Mesodermal cell (in vitro differentiated cells): ENCODE measurements around the gene CHST2.

ENCODE experiments used
- H3K27ac ChIP-seq: 2 replicates; pipeline ENCODE4 v1.7.0; 2013; ENCODE audit warnings: mild to moderate bottlenecking, low read depth, low read length, moderate library complexity; ENCODE audit not compliant: severe bottlenecking
- H3K36me3 ChIP-seq: 2 replicates; pipeline ENCODE4 v1.7.1; 2013; ENCODE audit warnings: mild to moderate bottlenecking, low read length, moderate library complexity; ENCODE audit not compliant: control insufficient read depth, insufficient read depth
- H3K4me1 ChIP-seq: one replicate; pipeline ENCODE4 v1.7.1; 2013; ENCODE audit warnings: mild to moderate bottlenecking, low read length; ENCODE audit not compliant: insufficient read depth, control insufficient read depth, poor library complexity, severe bottlenecking
- H3K4me3 ChIP-seq: 2 replicates; pipeline ENCODE4 v1.7.0; 2013; ENCODE audit warnings: low read length, control low read depth, mild to moderate bottlenecking; ENCODE audit not compliant: insufficient read depth, poor library complexity, severe bottlenecking; ENCODE audit errors: extremely low read depth
- H3K9me3 ChIP-seq: 2 replicates; pipeline ENCODE4 v1.7.1; 2013; ENCODE audit warnings: mild to moderate bottlenecking, low read length, moderate library complexity; ENCODE audit not compliant: control insufficient read depth
- WGBS, 2 experiments: methylation state at CpG; one replicate each; pipeline ENCODE4 v1.1.5; 2013; ENCODE audit warnings: missing lambda C conversion rate in 2 of 2; ENCODE audit not compliant: insufficient coverage in 2 of 2; 5-methylcytosine and 5-hydroxymethylcytosine counted together

The CHST2 gene

DNA sequence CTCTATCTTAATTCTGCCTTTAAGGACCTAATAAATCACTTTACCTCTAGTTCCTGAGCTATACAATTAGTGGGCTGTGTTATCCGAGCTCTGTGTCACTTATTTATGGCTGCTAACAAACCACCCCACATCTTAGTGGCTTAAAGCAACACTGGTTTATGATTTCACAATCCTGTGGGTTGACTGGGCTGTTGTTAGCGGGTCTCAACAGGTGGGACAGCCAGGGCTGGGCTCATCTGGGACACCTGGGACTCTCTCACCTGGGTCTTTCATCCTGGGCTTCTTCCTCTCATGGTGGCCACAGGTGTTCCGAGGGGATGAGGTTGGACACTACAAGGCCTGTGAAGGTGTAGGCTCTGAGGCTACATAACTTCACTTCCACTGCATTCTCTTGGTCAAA is 35.8 kb upstream of the CHST2 start:
- Histone ChIP-seq H3K4me1 (no peaks in the 10 kb centered on the region), H3K9me3 (peaks cover 7% of the 10 kb centered on the region), H3K4me3 (no peak overlapping the region), H3K27ac (no peak overlapping the region), H3K36me3 (no peaks in the 10 kb centered on the region)
- WGBS, 2 experiments, result 76 to 83% methylated on average over 1 to 2 of the region's 3 CpGs

DNA sequence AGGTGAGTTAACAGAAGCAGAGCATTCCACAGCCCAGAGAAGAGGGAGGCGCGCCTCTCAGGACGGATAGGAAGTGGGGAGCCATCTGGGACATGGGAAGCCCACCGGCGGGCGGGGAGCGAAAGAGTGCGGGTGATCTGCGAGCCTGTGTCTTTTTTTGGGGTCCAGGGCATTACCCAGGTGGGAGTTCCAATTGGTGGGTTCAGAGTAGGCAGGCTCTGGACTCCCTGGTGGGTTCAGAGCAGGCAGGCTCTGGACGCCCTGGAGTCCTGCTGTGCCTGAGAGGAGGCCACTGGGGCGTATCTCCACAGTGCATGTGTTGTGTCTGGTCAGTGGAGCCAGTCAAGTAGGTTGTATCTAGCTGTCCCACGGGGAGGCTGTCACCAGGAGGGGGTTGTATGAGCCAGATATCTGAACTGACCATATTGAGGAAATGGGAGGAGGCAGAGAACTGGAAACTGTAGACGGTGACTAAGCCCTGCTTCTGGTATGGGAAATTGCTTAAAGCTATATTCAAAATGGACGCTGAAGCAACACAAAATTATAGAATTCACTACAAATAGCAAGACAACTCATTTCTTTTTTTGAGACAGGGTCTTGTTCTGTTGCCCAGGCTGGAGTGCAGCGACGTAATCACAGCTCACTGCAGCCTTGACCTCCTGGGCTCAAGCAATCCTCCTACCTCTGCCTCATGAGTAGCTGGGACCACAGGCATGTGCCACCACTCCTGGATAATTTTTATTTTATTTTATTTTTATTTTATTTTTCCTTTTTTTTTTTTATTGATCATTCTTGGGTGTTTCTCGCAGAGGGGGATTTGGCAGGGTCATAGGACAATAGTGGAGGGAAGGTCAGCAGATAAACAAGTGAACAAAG is 34.5 kb upstream of the CHST2 start:
- Histone ChIP-seq H3K4me3 (no peak overlapping the region), H3K27ac (no peak overlapping the region), H3K36me3 (no peaks in the 10 kb centered on the region), H3K9me3 (peaks cover 7% of the 10 kb centered on the region), H3K4me1 (no peaks in the 10 kb centered on the region)
- 90% methylated on average over 9 to 15 of the region's 17 CpGs for WGBS, 2 experiments

DNA sequence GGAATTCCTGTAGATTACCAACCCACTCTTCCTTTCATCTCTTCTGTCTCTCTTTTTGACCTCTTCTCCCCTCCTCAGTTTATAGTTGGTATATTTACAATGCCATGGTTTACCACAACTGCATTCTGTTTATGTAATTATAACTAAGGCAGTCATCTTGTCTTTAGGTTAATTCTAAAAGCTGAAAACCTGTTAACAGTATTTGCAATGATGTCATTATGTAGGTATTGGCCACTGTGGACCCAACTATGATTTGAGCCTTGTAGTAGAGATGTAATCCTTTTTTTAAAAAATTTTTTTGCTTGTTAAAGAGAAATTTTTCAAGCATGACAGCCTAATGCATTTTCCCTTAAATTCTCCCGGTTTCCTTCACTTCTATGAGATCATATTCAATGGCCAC is 30.7 kb upstream of the CHST2 start:
- no CpG with 5 or more reads among the region's 1 CpG for WGBS, 2 experiments
- Histone ChIP-seq H3K4me3 (no peak overlapping the region), H3K27ac (no peak overlapping the region), H3K9me3 (peaks cover 7% of the 10 kb centered on the region), H3K4me1 (no peaks in the 10 kb centered on the region), H3K36me3 (no peaks in the 10 kb centered on the region)

DNA sequence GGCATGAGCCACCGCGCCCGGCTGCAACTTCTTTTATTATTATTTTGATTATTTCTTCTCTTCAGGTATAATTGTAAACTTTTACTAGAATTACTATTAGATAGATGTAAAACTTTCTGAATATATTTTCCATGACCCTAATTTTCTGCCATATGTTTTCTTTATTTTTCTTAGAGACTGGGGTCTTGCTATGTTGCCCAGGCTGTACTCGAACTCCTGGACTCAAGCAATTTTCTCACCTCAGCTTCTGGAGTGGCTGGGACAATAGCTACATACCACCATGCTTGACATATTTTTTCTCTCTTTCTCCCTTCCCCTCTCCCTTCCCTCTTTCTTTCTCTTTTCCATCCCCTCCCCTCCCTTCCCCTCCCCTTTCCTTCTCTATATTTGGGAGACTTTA is 29.6 kb upstream of the CHST2 start:
- WGBS, 2 experiments, result 85 to 88% methylated on average over 1 of the region's 4 CpGs
- H3K36me3 ChIP-seq, result no peaks in the 10 kb centered on the region
- peaks cover 2% of the 10 kb centered on the region for H3K9me3 ChIP-seq
- no peaks in the 10 kb centered on the region for H3K4me1 ChIP-seq
- no peak overlapping the region for H3K4me3 ChIP-seq
- no peak overlapping the region for H3K27ac ChIP-seq

DNA sequence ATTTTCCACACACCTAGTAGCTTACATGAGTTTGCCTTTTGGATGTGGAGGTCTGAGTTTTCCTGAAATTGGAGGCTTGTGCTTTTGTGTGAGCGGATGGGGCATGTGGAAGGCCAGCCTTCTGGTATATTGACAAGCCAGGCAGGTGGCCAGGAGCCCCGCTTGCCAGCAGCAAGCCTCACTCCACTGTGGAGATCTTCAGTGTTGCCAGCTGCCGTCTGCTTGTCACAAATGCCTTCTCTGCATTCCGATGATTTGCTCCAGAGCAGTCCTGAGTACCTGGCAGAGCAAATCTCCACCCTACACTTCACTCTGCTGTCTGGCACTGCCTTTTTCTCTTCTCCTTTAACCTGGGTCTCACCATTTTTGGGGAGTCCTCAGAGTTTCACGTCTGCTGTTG is 29.1 kb upstream of the CHST2 start:
- peaks cover 3% of the 10 kb centered on the region for H3K9me3 ChIP-seq
- 53 to 57% methylated on average over 4 to 5 of the region's 5 CpGs for WGBS, 2 experiments
- H3K4me1 ChIP-seq, result no peaks in the 10 kb centered on the region
- no peak overlapping the region for H3K4me3 ChIP-seq
- no peaks in the 10 kb centered on the region for H3K36me3 ChIP-seq
- H3K27ac ChIP-seq, result no peak overlapping the region

DNA sequence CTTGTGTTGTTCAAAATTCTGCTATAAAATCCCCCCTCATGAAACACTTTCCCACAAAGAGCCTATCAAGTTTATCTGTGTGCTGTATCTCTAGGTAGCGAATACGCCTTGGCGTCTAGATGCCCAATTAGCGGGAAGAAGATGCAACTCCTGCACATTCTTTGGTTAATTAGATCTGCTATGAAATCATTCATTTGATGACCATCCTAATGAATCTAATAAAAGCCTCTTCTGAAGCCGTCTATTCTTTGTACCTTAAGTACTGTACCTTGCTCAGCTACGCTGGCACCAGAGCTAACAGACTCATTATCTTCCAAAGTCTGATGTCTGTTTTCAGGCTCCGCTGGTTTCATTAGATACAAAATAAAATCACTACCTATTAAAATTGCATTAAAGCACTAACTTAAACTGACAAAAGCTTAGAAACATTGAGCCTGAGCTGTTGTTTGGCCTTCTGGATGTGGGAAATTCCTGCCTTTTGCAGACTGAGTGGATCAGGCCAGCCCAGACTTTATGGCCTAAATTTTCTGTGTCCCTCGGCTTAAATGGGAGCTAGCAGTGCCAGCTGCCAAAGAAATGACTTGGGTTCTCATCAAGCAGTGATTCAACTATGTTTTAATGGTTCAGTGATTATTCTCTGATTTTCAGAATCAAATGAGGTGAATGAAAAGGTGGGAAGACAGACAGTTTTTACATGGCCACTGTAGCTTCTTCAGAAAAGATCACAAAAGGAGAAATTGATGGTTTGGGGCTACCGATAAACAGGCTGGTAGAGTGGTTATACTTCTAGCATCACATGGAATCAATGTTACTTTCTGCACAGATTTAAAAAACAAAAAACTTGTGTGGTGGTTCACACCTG is 28.4 kb upstream of the CHST2 start:
- H3K27ac ChIP-seq, result no peak overlapping the region
- 93 to 96% methylated on average over 6 to 7 of the region's 9 CpGs for WGBS, 2 experiments
- no peaks in the 10 kb centered on the region for H3K4me1 ChIP-seq
- H3K36me3 ChIP-seq, result no peaks in the 10 kb centered on the region
- no peak overlapping the region for H3K4me3 ChIP-seq
- H3K9me3 ChIP-seq, result peaks cover 10% of the 10 kb centered on the region

DNA sequence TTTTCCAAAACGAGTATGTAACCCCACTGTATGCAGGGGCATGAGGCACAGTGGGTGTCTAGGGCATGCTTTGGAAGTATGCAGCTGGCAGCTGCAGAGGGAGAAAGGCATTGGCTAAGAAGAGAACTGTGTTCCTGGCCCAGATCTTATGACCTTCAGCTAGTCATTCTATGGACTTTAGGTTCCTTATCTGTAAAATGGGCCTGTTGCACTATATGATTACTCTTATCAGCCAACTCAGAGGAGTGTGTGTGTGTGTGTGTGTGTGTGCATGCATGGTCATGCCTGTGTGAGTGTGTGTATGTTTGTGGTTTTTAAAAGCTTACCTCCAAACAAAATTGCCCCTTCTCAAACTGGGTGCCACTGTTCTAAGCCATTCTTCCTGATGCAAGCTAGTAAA is 27.4 kb upstream of the CHST2 start:
- H3K4me1 ChIP-seq, result no peaks in the 10 kb centered on the region
- WGBS, 2 experiments, result 67% methylated on average over 1 of the region's 1 CpG; no CpG with 5 or more reads in 1 of the 2 experiments
- H3K36me3 ChIP-seq, result no peaks in the 10 kb centered on the region
- peaks cover 17% of the 10 kb centered on the region for H3K9me3 ChIP-seq
- H3K27ac ChIP-seq, result no peak overlapping the region
- H3K4me3 ChIP-seq, result no peak overlapping the region

DNA sequence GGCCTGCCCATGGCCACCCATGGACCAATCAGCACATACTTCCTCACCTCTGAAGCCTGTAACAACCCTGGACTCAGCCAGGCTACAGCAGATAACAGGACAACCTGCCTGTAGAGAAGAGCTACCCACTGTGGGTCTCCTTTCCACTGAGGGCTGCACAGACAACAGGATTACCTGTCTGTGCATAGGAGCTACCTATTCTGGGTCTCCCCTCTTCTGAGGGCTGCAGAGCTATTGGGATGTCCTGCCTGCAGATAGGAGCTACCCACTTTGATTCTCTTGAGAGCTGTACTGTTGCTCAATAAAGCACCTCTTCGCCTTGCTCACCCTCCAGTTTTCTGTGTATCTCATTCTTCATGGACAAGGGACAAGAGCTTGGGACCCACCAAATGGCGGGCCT is 23.8 kb upstream of the CHST2 start:
- WGBS, 2 experiments, result 100% methylated on average over 1 of the region's 2 CpGs; no CpG with 5 or more reads in 1 of the 2 experiments
- H3K36me3 ChIP-seq, result no peaks in the 10 kb centered on the region
- no peaks in the 10 kb centered on the region for H3K4me1 ChIP-seq
- H3K27ac ChIP-seq, result no peak overlapping the region
- H3K9me3 ChIP-seq, result peaks cover 17% of the 10 kb centered on the region
- no peak overlapping the region for H3K4me3 ChIP-seq

DNA sequence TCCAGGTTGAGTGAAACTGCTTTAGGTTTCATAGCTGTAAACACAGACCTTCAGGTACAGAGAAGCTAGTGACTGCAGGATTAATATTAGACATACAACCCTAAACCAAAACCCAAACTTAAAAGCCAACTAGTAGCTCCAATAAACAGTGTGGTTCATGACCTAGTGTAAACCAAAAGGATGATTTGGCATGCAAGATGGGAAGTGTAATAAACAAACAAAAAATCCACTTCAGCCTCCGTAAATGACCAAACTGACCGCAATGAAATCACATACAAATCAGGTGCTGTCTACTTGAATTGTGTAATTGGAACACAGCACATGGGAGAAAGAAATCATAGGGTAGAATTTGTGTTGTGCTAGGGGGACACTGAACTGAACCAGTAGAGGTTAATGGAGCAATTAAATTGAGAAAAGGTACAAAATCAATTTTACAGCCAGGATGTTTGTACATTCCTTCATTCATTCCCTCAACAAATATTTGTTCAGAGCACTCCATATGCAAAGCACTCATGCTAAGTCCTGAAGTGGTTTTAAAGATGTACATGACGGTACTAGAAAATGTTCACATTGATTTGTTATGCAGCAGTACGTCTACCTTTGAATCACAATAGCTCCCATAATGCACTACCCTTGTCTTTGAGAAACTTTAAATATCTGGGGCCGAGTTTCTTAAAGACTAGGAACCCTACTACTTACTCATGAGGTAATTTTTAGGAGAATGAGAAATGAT is 21.4 kb upstream of the CHST2 start:
- Histone ChIP-seq H3K36me3 (no peaks in the 10 kb centered on the region), H3K27ac (no peak overlapping the region), H3K4me3 (no peak overlapping the region), H3K9me3 (peaks cover 17% of the 10 kb centered on the region), H3K4me1 (no peaks in the 10 kb centered on the region)
- no CpG with 5 or more reads among the region's 5 CpGs for WGBS, 2 experiments

DNA sequence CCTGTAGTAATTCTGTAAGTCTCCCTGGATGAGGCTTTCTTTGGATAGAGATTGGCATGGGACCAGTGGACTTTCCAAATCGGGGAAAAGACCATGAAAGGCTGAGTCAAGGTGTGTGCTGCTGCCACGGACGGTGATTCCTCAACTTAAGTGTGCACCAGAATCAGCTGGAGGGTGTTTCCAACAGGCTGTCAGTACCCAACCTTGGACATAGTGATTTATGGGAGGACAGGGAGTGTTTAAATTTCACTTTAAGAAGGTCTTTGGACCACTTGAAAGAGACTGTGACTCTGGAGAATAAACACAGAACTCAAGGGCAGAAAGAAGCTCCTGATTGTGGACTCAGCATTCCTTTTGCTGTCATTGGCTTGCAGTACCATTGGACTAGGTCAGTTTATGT is 20.4 kb upstream of the CHST2 start:
- Histone ChIP-seq H3K4me3 (no peak overlapping the region), H3K27ac (no peak overlapping the region), H3K36me3 (no peaks in the 10 kb centered on the region), H3K4me1 (no peaks in the 10 kb centered on the region), H3K9me3 (peaks cover 19% of the 10 kb centered on the region)
- WGBS, 2 experiments, result 96 to 97% methylated on average over 3 of the region's 3 CpGs
